ENCODE results near the gene ABCD3. TPM values are rescaled to one million over a fixed set of nuclear protein-coding genes. Genes with fewer than 3 reads are reported as not detected.

ABCD3 gene
- polyA plus RNA-seq, 1 of the 3 experiments (the other 2 are of a cell fraction), result 6.5 TPM

- Histone ChIP-seq H3K27ac (ENCODE audit: low read depth in 2 of 2, low read length in 1 of 2) (no peak overlapping the region), H3K9ac (no peak overlapping the region), H3K4me2 (no peak overlapping the region), H3K36me3 (replicated peaks in 1 of 2; ENCODE audit: control insufficient read depth in 1 of 2, insufficient read depth in 2 of 2, low read length in 1 of 2) (peaks cover 12 to 14% of the 10 kb centered on the region in 2 experiments), H3K27me3 (ENCODE audit: insufficient read depth) (no peaks in the 10 kb centered on the region), H2AFZ (ENCODE audit: low read depth) (no peak overlapping the region), H4K20me1 (ENCODE audit: insufficient read depth) (no peaks in the 10 kb centered on the region), H3K4me1 (ENCODE audit: control insufficient read depth in 1 of 2, insufficient read depth in 2 of 2, low read depth in 1 of 2, low read length in 1 of 2) (no peaks in the 10 kb centered on the region; a peak in 2 of 4 replicates), H3K9me2 (no peaks in the 10 kb centered on the region), H3K4me3 (ENCODE audit: low read depth in 2 of 2, low read length in 1 of 2) (no peak overlapping the region), H3K9me3 (no peaks in the 10 kb centered on the region), H3F3A (replicated peaks; ENCODE audit: insufficient read depth) (peaks cover 7% of the 10 kb centered on the region), H3K79me2 (ENCODE audit: insufficient read depth) (no peaks in the 10 kb centered on the region)
- WGBS (ENCODE audit: low lambda C conversion rate), result 72% methylated on average over 2 of the region's 2 CpGs
- ChIA-PET POLR2A (no interaction called here), CTCF (interaction anchor here (0.8 to 6.0 kb wide), 10 partner anchors 9 to 531 kb away, joined by 3 to 82 read pairs (median 4); no protein-coding TSS in a partner anchor)
- TF ChIP-seq ELF1 (IDR thresholded peaks at IDR 0.05) (no peak), TAF1 (IDR thresholded peaks at IDR 0.05; ENCODE audit: borderline replicate concordance, low read depth, low read length) (no peak), NRF1 (IDR thresholded peaks at IDR 0.05; ENCODE audit: low read depth, low read length) (no peak), NFIC (IDR thresholded peaks at IDR 0.05; ENCODE audit: borderline replicate concordance) (no peak), RAD21 (IDR thresholded peaks at IDR 0.05; ENCODE audit: low read length) (no peak), CTCF (IDR thresholded peaks at IDR 0.05) (no peak), GABPA (IDR thresholded peaks at IDR 0.05; ENCODE audit: low read depth) (no peak), REST (IDR thresholded peaks at IDR 0.05; ENCODE audit: low read depth, low read length) (no peak), IRF3 (IDR thresholded peaks at IDR 0.05; ENCODE audit: low read depth, low read length) (no peak), RXRA (IDR thresholded peaks at IDR 0.05; ENCODE audit: borderline replicate concordance, low read depth) (no peak), USF2 (IDR thresholded peaks at IDR 0.05; ENCODE audit: borderline replicate concordance, low read depth, low read length) (no peak), MEF2A (IDR thresholded peaks at IDR 0.05; ENCODE audit: borderline replicate concordance, low read depth) (no peak), GATA2 (CRISPR knock-in tag; IDR thresholded peaks at IDR 0.05) (no peak), POLR2AphosphoS5 (IDR thresholded peaks at IDR 0.05; ENCODE audit: low read depth, low read length) (no peak), SIN3A (IDR thresholded peaks at IDR 0.05; ENCODE audit: borderline replicate concordance, low read depth, low read length) (no peak), SMC3 (IDR thresholded peaks at IDR 0.05; ENCODE audit: low read depth, low read length) (no peak), USF1 (IDR thresholded peaks at IDR 0.05; ENCODE audit: borderline replicate concordance, low read depth) (no peak), EP300 (IDR thresholded peaks at IDR 0.05; ENCODE audit: borderline replicate concordance in 1 of 2, low read depth in 1 of 2, low read length in 1 of 2) (no peak), FOXM1 (IDR thresholded peaks at IDR 0.05; ENCODE audit: low read depth) (no peak), FOXJ3 (CRISPR knock-in tag; IDR thresholded peaks at IDR 0.05) (no peak)
- DNase-seq, result no peak
These were observed 94.6 kb downstream of the ABCD3 start for GRCh38 chr1:94512816-94513215.
